ENCODE results near the gene ANTXR1. TPM values are rescaled to one million over a fixed set of nuclear protein-coding genes. Genes with fewer than 3 reads are reported as not detected.

Gene ANTXR1
- total RNA-seq, 1 experiment from 2014 or later, result 25.7 TPM

- H3K36me3 ChIP-seq (ENCODE audit: control insufficient read depth in 1 of 2, insufficient read depth in 2 of 2, low read length in 2 of 2), result no peaks in the 10 kb centered on the region
- no peaks in the 10 kb centered on the region for H3K9me2 ChIP-seq (ENCODE audit: insufficient read depth)
- no peaks in the 10 kb centered on the region for H3K79me2 ChIP-seq (ENCODE audit: insufficient read depth, low read length)
- no peak overlapping the region for H3K27ac ChIP-seq (ENCODE audit: low read depth, low read length)
- no peaks in the 10 kb centered on the region for H3K9me3 ChIP-seq (ENCODE audit: control insufficient read depth in 1 of 2, insufficient read depth in 1 of 2, low read depth in 1 of 2, low read length in 2 of 2)
- ATAC-seq (no peak), DNase-seq (ENCODE audit: low read depth, low spot score) (no peak)
- ChIA-PET CTCF (no interaction called here), RAD21 (ENCODE audit: low non-redundant PET in 1 of 2, low total read pairs in 2 of 2, uncharacterized antibody in 2 of 2, unreplicated experiment in 2 of 2) (no interaction called here), POLR2A (no interaction called here)
- H2AFZ ChIP-seq (ENCODE audit: low read depth, low read length, poor library complexity, severe bottlenecking), result no peak overlapping the region
- no peak for TF ChIP-seq FOSL1 (IDR thresholded peaks at IDR 0.05; ENCODE audit: low read depth)
- TF ChIP-seq REST (IDR thresholded peaks at IDR 0.05; ENCODE audit: low read depth), result no peak
- no peak for TF ChIP-seq JUND (IDR thresholded peaks at IDR 0.05)
- TF ChIP-seq EGR1 (IDR thresholded peaks at IDR 0.05; ENCODE audit: low read depth), result no peak
- TF ChIP-seq SIN3A (IDR thresholded peaks at IDR 0.05; ENCODE audit: low read depth), result no peak
- no peak for TF ChIP-seq POLR2AphosphoS5 (IDR thresholded peaks at IDR 0.05; ENCODE audit: low read depth, low read length)
- TF ChIP-seq EZH2phosphoT487 (IDR thresholded peaks at IDR 0.05; ENCODE audit: borderline replicate concordance), result no peak
- no peak for TF ChIP-seq CTCF (IDR thresholded peaks at IDR 0.05 in 2 of 3, conservative IDR thresholded peaks at IDR 0.05 in 1 of 3; ENCODE audit: borderline replicate concordance in 1 of 3, insufficient read depth in 1 of 3, low read depth in 2 of 3, low read length in 2 of 3)
- TF ChIP-seq ELF1 (IDR thresholded peaks at IDR 0.05; ENCODE audit: borderline replicate concordance, low read depth), result no peak
- TF ChIP-seq ATF3 (IDR thresholded peaks at IDR 0.05), result no peak
- no peak for TF ChIP-seq ZBTB33 (IDR thresholded peaks at IDR 0.05; ENCODE audit: extremely low read depth, insufficient replicate concordance, low read length)
- TF ChIP-seq SP1 (IDR thresholded peaks at IDR 0.05; ENCODE audit: low read depth), result no peak
- TF ChIP-seq SRF (IDR thresholded peaks at IDR 0.05; ENCODE audit: low read depth), result no peak
- no peak for TF ChIP-seq EZH2 (IDR thresholded peaks at IDR 0.05)
- TF ChIP-seq TCF7L2 (IDR thresholded peaks at IDR 0.05; ENCODE audit: borderline replicate concordance, extremely low read depth, insufficient read depth, insufficient read length), result no peak
- no peak overlapping the region for H3K4me3 ChIP-seq (replicated peaks in 1 of 2; ENCODE audit: low read depth in 1 of 2, low read length in 2 of 2)
- no peak overlapping the region for H3K9ac ChIP-seq (ENCODE audit: low read length)
- no TSS peak for BruUV-seq (replicated peaks)
- no peaks in the 10 kb centered on the region for H3K27me3 ChIP-seq (ENCODE audit: insufficient read depth, low read length)
- no peaks in the 10 kb centered on the region for H3K4me1 ChIP-seq (ENCODE audit: control insufficient read depth in 1 of 2, insufficient read depth in 2 of 2, low read length in 2 of 2)
- intact Hi-C loops (cut with micrococcal nuclease), result no loop called here
- no peak overlapping the region for H3K4me2 ChIP-seq (ENCODE audit: low read length)
- H4K20me1 ChIP-seq (ENCODE audit: insufficient read depth), result no peaks in the 10 kb centered on the region
Observed at GRCh38 chr2:69279211-69279610, 266.2 kb downstream of the ANTXR1 start.

All from HCT116 (cell line).